H1 (cell line): ENCODE results near the gene BCAR3. TPM values are rescaled to one million over a fixed set of nuclear protein-coding genes. Genes with fewer than 3 reads are reported as not detected.

Experiments
- CTCF ChIA-PET: fragments of 300-600 bp; sonication (Branson Sonifier 250); formaldehyde crosslinking; loops from one replicate; lab custom pipeline; 2021; ENCODE audit not compliant: partially characterized antibody; lab: Charles Lee
- POLR2A ChIA-PET: fragments of 300-600 bp; sonication (Branson Sonifier 250); formaldehyde crosslinking; loops from one replicate; lab custom pipeline; 2021; ENCODE audit warnings: inconsistent platforms; ENCODE audit not compliant: partially characterized antibody; lab: Charles Lee
- DNase-seq, 2 experiments: peaks; one replicate each; pipeline versions ENCODE4 v3.0.0 to v3.0.0-alpha.2; 2010 to 2022; ENCODE audit warnings: low spot score in 2 of 2, low read depth in 1 of 2, mixed read lengths in 1 of 2
- FAIRE-seq: peaks from 2 replicates; lab custom pipeline; 2011; peaks lifted over from hg19 to GRCh38; lab: Jason Lieb, UNC
- H2AFZ ChIP-seq: 2 replicates; pipeline ENCODE4 v1.8.1; 2012; ENCODE audit warnings: low read length, inconsistent platforms
- H2AK5ac ChIP-seq: 2 replicates; pipeline ENCODE4 v1.6.1; 2013; ENCODE audit warnings: low read depth, low read length
- H2BK120ac ChIP-seq: replicated peaks from 2 replicates; pipeline ENCODE3; 2013; ENCODE audit warnings: low read depth, low read length, inconsistent platforms
- H2BK12ac ChIP-seq: 2 replicates; pipeline ENCODE4 v1.6.1; 2013; ENCODE audit warnings: low read depth, low read length
- H2BK15ac ChIP-seq: 2 replicates; pipeline ENCODE4 v1.6.1; 2013; ENCODE audit warnings: low read length
- H2BK20ac ChIP-seq: 2 replicates; pipeline ENCODE4 v1.6.1; 2013; ENCODE audit warnings: low read length
- H2BK5ac ChIP-seq: 2 replicates; pipeline ENCODE4 v1.6.1; 2013; ENCODE audit warnings: low read depth, low read length
- H3K14ac ChIP-seq: 2 replicates; pipeline ENCODE4 v1.6.1; 2013; ENCODE audit warnings: inconsistent platforms; ENCODE audit not compliant: insufficient read length
- H3K18ac ChIP-seq: 2 replicates; pipeline ENCODE4 v1.6.1; 2013; ENCODE audit warnings: low read length; ENCODE audit errors: extremely low read depth
- H3K23ac ChIP-seq: 2 replicates; pipeline ENCODE4 v1.6.1; 2013; ENCODE audit warnings: inconsistent platforms; ENCODE audit not compliant: insufficient read length
- H3K23me2 ChIP-seq: 2 replicates; pipeline ENCODE4 v1.6.1; 2013; ENCODE audit warnings: low read depth, low read length
- H3K27ac ChIP-seq: 2 replicates; pipeline ENCODE4 v1.6.1; 2011; ENCODE audit warnings: low read depth, low read length, inconsistent platforms
- H3K27me3 ChIP-seq, 4 experiments: replicated peaks in 1 of 4; 1 replicate in 1 of 4; 2 replicates in 3 of 4; pipeline versions ENCODE4 v1.6.1 to v1.8.1; 2011 to 2013; ENCODE audit warnings: low read length in 3 of 4, mild to moderate bottlenecking in 3 of 4, inconsistent platforms in 2 of 4, mixed read lengths in 2 of 4, moderate library complexity in 1 of 4; ENCODE audit not compliant: control insufficient read depth in 3 of 4, insufficient read depth in 3 of 4; ENCODE audit errors: extremely low read depth in 1 of 4
- H3K36me3 ChIP-seq, 4 experiments: 2 replicates each; pipeline versions ENCODE4 v1.6.1 to v1.8.1; 2011 to 2013; ENCODE audit warnings: mild to moderate bottlenecking in 4 of 4, low read length in 3 of 4, moderate library complexity in 2 of 4, control low read depth in 1 of 4, inconsistent platforms in 1 of 4; ENCODE audit not compliant: insufficient read depth in 4 of 4, control insufficient read depth in 2 of 4
- H3K4ac ChIP-seq: replicated peaks from 2 replicates; pipeline ENCODE3; 2013; ENCODE audit warnings: low read length, low read depth, mixed read lengths, inconsistent platforms; ENCODE audit not compliant: insufficient read length
- H3K4me1 ChIP-seq, 4 experiments: replicated peaks in 1 of 4; 1 replicate in 1 of 4; 2 replicates in 3 of 4; pipeline versions ENCODE4 v1.6.1 to v1.8.1; 2011 to 2013; ENCODE audit warnings: low read length in 3 of 4, inconsistent platforms in 2 of 4, mixed read lengths in 1 of 4; ENCODE audit not compliant: insufficient read depth in 4 of 4, control insufficient read depth in 3 of 4
- H3K4me2 ChIP-seq, 2 experiments: 2 replicates each; pipeline versions ENCODE4 v1.6.1 to v1.8.1; 2011 to 2013; ENCODE audit warnings: low read depth in 2 of 2, low read length in 2 of 2, control low read depth in 1 of 2, inconsistent platforms in 1 of 2, mild to moderate bottlenecking in 1 of 2; ENCODE audit not compliant: insufficient read depth in 1 of 2
- H3K4me3 ChIP-seq, 4 experiments: fragments of 200-600, 300-600 bp in 1 of 4; sonication (generic), shearing (Covaris generic), sonication (Bioruptor Twin) in 1 of 4; 2 replicates each; pipeline versions ENCODE4 v1.5.1 to v1.8.1; 2011 to 2016; ENCODE audit warnings: low read length in 4 of 4, low read depth in 3 of 4, control low read depth in 2 of 4, inconsistent platforms in 2 of 4, mild to moderate bottlenecking in 2 of 4, mixed read lengths in 1 of 4, moderate library complexity in 1 of 4; ENCODE audit not compliant: insufficient read depth in 2 of 4; ENCODE audit errors: extremely low read depth in 1 of 4
- H3K56ac ChIP-seq: replicated peaks from 2 replicates; pipeline ENCODE3; 2013; ENCODE audit warnings: low read depth, mild to moderate bottlenecking, mixed read lengths, low read length, inconsistent platforms; ENCODE audit not compliant: insufficient read length
- H3K79me1 ChIP-seq: 2 replicates; pipeline ENCODE4 v1.6.1; 2013; ENCODE audit warnings: low read depth, low read length, control low read depth
- H3K79me2 ChIP-seq, 2 experiments: 2 replicates each; pipeline versions ENCODE4 v1.6.1 to v1.8.1; 2012 to 2013; ENCODE audit warnings: low read length in 2 of 2, mild to moderate bottlenecking in 2 of 2, inconsistent platforms in 1 of 2; ENCODE audit not compliant: insufficient read depth in 2 of 2, control insufficient read depth in 1 of 2
- H3K9ac ChIP-seq, 4 experiments: replicated peaks in 1 of 4; 1 replicate in 1 of 4; 2 replicates in 3 of 4; pipeline versions ENCODE4 v1.6.1 to v1.8.1; 2011 to 2013; ENCODE audit warnings: low read depth in 3 of 4, low read length in 3 of 4, control low read depth in 2 of 4, mild to moderate bottlenecking in 2 of 4, moderate library complexity in 2 of 4, inconsistent platforms in 1 of 4; ENCODE audit errors: extremely low read depth in 1 of 4
- H3K9me3 ChIP-seq, 2 experiments: 2 replicates each; pipeline versions ENCODE4 v1.6.1 to v1.8.1; 2012 to 2013; ENCODE audit warnings: mild to moderate bottlenecking in 2 of 2, moderate library complexity in 2 of 2, control low read depth in 1 of 2, inconsistent platforms in 1 of 2, low read depth in 1 of 2, low read length in 1 of 2, mixed read lengths in 1 of 2; ENCODE audit not compliant: insufficient read depth in 2 of 2
- H4K20me1 ChIP-seq, 2 experiments: replicated peaks in 1 of 2; 2 replicates each; pipeline versions ENCODE3 to v1.8.1; 2011 to 2013; ENCODE audit warnings: inconsistent platforms in 2 of 2, low read length in 2 of 2, mild to moderate bottlenecking in 1 of 2; ENCODE audit not compliant: insufficient read depth in 2 of 2, control insufficient read depth in 1 of 2
- H4K5ac ChIP-seq: 2 replicates; pipeline ENCODE4 v1.6.1; 2013; ENCODE audit warnings: low read length, low read depth, mixed read lengths, inconsistent platforms; ENCODE audit not compliant: insufficient read length
- H4K8ac ChIP-seq: 2 replicates; pipeline ENCODE4 v1.8.0; 2013; ENCODE audit warnings: mild to moderate bottlenecking, moderate library complexity, low read length, inconsistent platforms; ENCODE audit not compliant: insufficient read depth; ENCODE audit errors: extremely low read depth
- H4K91ac ChIP-seq: replicated peaks from 2 replicates; pipeline ENCODE3; 2013; ENCODE audit warnings: low read length, mixed read lengths, inconsistent platforms; ENCODE audit not compliant: insufficient read length
- ASH2L ChIP-seq: fragments of 200-600, 300-600 bp; sonication (generic); IDR thresholded peaks from one replicate; pipeline ENCODE4 v1.7.1; 2017; ENCODE audit warnings: low read length
- BRCA1 ChIP-seq: IDR thresholded peaks from 2 replicates; pipeline ENCODE4 v1.6.1; 2012; ENCODE audit warnings: low read depth, low read length, improper control_type of control experiment
- CBX5 ChIP-seq: fragments of 300-800, 300-1000 bp; sonication (generic); IDR thresholded peaks from 2 replicates; pipeline ENCODE4 v1.7.1; 2016; ENCODE audit warnings: antibody characterized with exemption, low read length, low read depth
- CEBPB ChIP-seq: IDR thresholded peaks from 2 replicates; pipeline ENCODE4 v1.6.1; 2012; ENCODE audit warnings: low read depth, low read length
- CTBP2 ChIP-seq: IDR thresholded peaks from 2 replicates; pipeline ENCODE4 v1.7.0; 2011; ENCODE audit warnings: borderline replicate concordance, mild to moderate bottlenecking, moderate library complexity, mixed read lengths, low read length; ENCODE audit not compliant: insufficient read depth, insufficient read length
- EZH2 ChIP-seq: fragments of 200-600 bp; sonication (generic); IDR thresholded peaks from 2 replicates; pipeline ENCODE4 v1.7.1; 2012; ENCODE audit warnings: low read depth, mild to moderate bottlenecking, moderate library complexity, low read length, inconsistent platforms; ENCODE audit not compliant: severe bottlenecking
- KDM5A ChIP-seq: fragments of 200-600 bp; IDR thresholded peaks from 2 replicates; pipeline ENCODE4 v1.7.1; 2012; ENCODE audit warnings: mild to moderate bottlenecking, low read length, inconsistent platforms, mixed read lengths
- POU5F1 ChIP-seq: IDR thresholded peaks from 2 replicates; pipeline ENCODE4 v1.6.1; 2011; ENCODE audit warnings: low read depth, mild to moderate bottlenecking, low read length, moderate library complexity
- SP1 ChIP-seq: IDR thresholded peaks from 2 replicates; pipeline ENCODE4 v1.6.1; 2011; ENCODE audit warnings: low read depth, low read length
- SP4 ChIP-seq: IDR thresholded peaks from 2 replicates; pipeline ENCODE4 v1.6.1; 2012; ENCODE audit warnings: low read length, inconsistent platforms
- SRF ChIP-seq: IDR thresholded peaks from 2 replicates; pipeline ENCODE4 v1.6.1; 2011; ENCODE audit warnings: mild to moderate bottlenecking, low read depth, low read length, moderate library complexity
- SUZ12 ChIP-seq: fragments of 200-600 bp; sonication (generic); IDR thresholded peaks from 2 replicates; pipeline ENCODE4 v1.6.1; 2012; ENCODE audit warnings: mild to moderate bottlenecking, inconsistent platforms, low read length, moderate library complexity, mixed read lengths
- TAF1 ChIP-seq: IDR thresholded peaks from 2 replicates; pipeline ENCODE4 v1.6.1; 2011; ENCODE audit warnings: mild to moderate bottlenecking, low read depth, low read length
- TBP ChIP-seq: IDR thresholded peaks from 2 replicates; pipeline ENCODE4 v1.6.1; 2011; ENCODE audit warnings: low read depth, low read length, improper control_type of control experiment
- ZNF274 ChIP-seq: IDR thresholded peaks from 2 replicates; pipeline ENCODE4 v1.7.0; 2012; ENCODE audit warnings: low read length, borderline replicate concordance; ENCODE audit errors: extremely low read depth
- WGBS, 2 experiments: shearing (Covaris generic) in 1 of 2; methylation state at CpG; one replicate each; pipeline versions ENCODE4 v1.1.6 to v1.1.7; 2013 to 2015; ENCODE audit warnings: low lambda C conversion rate in 2 of 2, mixed read lengths in 2 of 2, inconsistent platforms in 1 of 2, low coverage in 1 of 2, missing lambda C conversion rate in 1 of 2; ENCODE audit not compliant: insufficient replicate concordance in 2 of 2, insufficient coverage in 1 of 2, insufficient read length in 1 of 2; ENCODE audit errors: extremely low coverage in 1 of 2, missing lambda C conversion rate in 1 of 2; 5-methylcytosine and 5-hydroxymethylcytosine counted together
- polyA plus RNA-seq, 7 experiments: library from polyadenylated mRNA; depleted of rRNA in 3 of 7; stranded (reverse) in 5 of 7; unstranded in 2 of 7; fragments of >200 nt in 5 of 7; fragments of 200-250 nt in 2 of 7; gene quantifications; 1 replicate in 5 of 7; 2 replicates in 1 of 7; 4 replicates in 1 of 7; pipeline versions ENCODE4 v1.2.1 to v1.2.3, GENCODE V29; 2011 to 2013; ENCODE audit warnings: missing spikeins in 2 of 7, mixed read lengths in 2 of 7
- total RNA-seq: library from RNA; stranded (reverse); fragmentation: NEBNext Ultra II Directional; extraction: Animal tissue kit (Norgen Biotek cat#: 25700); gene quantifications from 2 replicates; pipeline ENCODE4 v1.2.1, GENCODE V29; 2021

Gene BCAR3
- total and polyA plus RNA-seq, 2 of the 8 experiments (the other 6 are each of a cell fraction or from before 2014, with no cell fraction given) = 5.6 to 9.2 TPM

GRCh38 chr1:93623875-93624274 is 57.8 kb downstream of the BCAR3 start:
- Histone ChIP-seq H3K56ac (no peak overlapping the region), H3K4me1 (no peaks in the 10 kb centered on the region; a peak in 1 of 7 replicates), H2BK120ac (no peak overlapping the region), H3K14ac (no peak overlapping the region), H4K91ac (no peak overlapping the region), H4K5ac (no peak overlapping the region), H3K4me2 (no peak overlapping the region), H3K79me2 (no peaks in the 10 kb centered on the region), H3K23ac (no peak overlapping the region), H3K18ac (no peak overlapping the region), H3K9ac (no peak overlapping the region), H3K36me3 (no peaks in the 10 kb centered on the region), H2BK15ac (0 out of 2 replicates have a peak overlapping the region, but pooled peaks have one; percentile 34), H2AK5ac (no peak overlapping the region), H2BK5ac (no peak overlapping the region), H3K27me3 (no peaks in the 10 kb centered on the region), H4K8ac (no peak overlapping the region), H3K23me2 (no peaks in the 10 kb centered on the region; the same call in 1 of the 2 replicates), H3K27ac (no peak overlapping the region), H3K4me3 (no peak overlapping the region), H3K9me3 (no peaks in the 10 kb centered on the region), H2BK12ac (no peak overlapping the region), H3K4ac (no peak overlapping the region), H3K79me1 (0 out of 2 replicates have a peak, but pooled peaks cover 3% of the 10 kb centered on the region), H2AFZ (no peak overlapping the region), H4K20me1 (no peaks in the 10 kb centered on the region), H2BK20ac (no peak overlapping the region)
- FAIRE-seq (no peak), DNase-seq (no peak)
- WGBS, 2 experiments = 68% methylated on average over 1 of the region's 1 CpG; no CpG with 5 or more reads in 1 of the 2 experiments
- POLR2A ChIA-PET = no interaction called here
- CTCF ChIA-PET = interaction anchor here (0.9 to 31.2 kb wide), 8 partner anchors 11 to 251 kb away, joined by 3 to 620 read pairs (median 4); no protein-coding TSS in a partner anchor
- TF ChIP-seq CEBPB = no peak
- TF ChIP-seq SP4 = no peak
- TF ChIP-seq EZH2 = no peak
- no peak for TF ChIP-seq CTBP2
- TF ChIP-seq POU5F1 = no peak
- no peak for TF ChIP-seq TBP
- no peak for TF ChIP-seq BRCA1
- no peak for TF ChIP-seq ASH2L
- TF ChIP-seq TAF1 = no peak
- no peak for TF ChIP-seq SP1
- TF ChIP-seq KDM5A = no peak
- no peak for TF ChIP-seq ZNF274
- no peak for TF ChIP-seq CBX5
- TF ChIP-seq SUZ12 = no peak
- no peak for TF ChIP-seq SRF
